ENCODE results near the gene SPP1.
A peak's percentile ranks its signal among the peaks of the same experiment; 100 is the strongest.

DNA sequence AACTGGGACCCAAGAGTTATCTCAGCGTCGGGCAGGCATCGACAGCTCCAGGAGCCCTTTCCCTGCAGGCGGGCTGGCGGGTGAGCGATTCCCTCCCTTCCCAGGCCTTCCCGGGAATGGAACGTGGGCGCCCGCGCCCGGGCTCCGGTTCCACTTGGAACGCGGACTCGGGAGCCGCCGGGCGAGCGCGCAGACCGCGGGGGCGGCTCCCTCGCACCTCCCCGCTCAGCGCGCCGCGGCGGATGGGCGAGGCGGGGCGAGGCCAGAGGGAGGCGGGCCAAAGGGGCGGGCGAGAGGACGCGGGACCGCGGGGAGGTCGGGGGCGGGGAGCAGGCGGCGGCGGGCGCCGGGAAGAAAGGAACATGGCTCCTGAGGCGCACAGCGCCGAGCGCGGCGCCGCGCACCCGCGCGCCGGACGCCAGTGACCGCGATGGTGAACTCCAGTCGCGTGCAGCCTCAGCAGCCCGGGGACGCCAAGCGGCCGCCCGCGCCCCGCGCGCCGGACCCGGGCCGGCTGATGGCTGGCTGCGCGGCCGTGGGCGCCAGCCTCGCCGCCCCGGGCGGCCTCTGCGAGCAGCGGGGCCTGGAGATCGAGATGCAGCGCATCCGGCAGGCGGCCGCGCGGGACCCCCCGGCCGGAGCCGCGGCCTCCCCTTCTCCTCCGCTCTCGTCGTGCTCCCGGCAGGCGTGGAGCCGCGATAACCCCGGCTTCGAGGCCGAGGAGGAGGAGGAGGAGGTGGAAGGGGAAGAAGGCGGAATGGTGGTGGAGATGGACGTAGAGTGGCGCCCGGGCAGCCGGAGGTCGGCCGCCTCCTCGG, 32.0 kb downstream of the SPP1 start, which contains the start of gene PKD2:
- TF ChIP-seq, protein P1, sequence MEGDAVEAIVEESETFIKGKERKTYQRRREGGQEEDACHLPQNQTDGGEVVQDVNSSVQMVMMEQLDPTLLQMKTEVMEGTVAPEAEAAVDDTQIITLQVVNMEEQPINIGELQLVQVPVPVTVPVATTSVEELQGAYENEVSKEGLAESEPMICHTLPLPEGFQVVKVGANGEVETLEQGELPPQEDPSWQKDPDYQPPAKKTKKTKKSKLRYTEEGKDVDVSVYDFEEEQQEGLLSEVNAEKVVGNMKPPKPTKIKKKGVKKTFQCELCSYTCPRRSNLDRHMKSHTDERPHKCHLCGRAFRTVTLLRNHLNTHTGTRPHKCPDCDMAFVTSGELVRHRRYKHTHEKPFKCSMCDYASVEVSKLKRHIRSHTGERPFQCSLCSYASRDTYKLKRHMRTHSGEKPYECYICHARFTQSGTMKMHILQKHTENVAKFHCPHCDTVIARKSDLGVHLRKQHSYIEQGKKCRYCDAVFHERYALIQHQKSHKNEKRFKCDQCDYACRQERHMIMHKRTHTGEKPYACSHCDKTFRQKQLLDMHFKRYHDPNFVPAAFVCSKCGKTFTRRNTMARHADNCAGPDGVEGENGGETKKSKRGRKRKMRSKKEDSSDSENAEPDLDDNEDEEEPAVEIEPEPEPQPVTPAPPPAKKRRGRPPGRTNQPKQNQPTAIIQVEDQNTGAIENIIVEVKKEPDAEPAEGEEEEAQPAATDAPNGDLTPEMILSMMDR (IDR thresholded peaks at IDR 0.05 in 4 of 5, conservative IDR thresholded peaks at IDR 0.05 in 1 of 5), result no peak
- peak; percentile 68 to 72 for TF ChIP-seq POLR2A (IDR thresholded peaks at IDR 0.05)

Measured in gastrocnemius medialis (tissue), 4 donors.